22Rv1 (cell line): ENCODE data around the gene SKI.
"Not testable (repeated sequence)": the region's sequence is repeated elsewhere in the genome, so short reads cannot be mapped to it uniquely, and the experiment has no call there.

Experiments used
- CTCF ChIP-seq: fragments of 450-650 bp; IDR thresholded peaks from 2 replicates; pipeline ENCODE4 v1.5.1; 2017; ENCODE audit warnings: mild to moderate bottlenecking
- ZFX ChIP-seq: fragments of 450-650 bp; IDR thresholded peaks from 2 replicates; pipeline ENCODE4 v1.6.1; 2017; ENCODE audit warnings: antibody characterized with exemption, borderline replicate concordance

GRCh38 chr1:2296211-2296610 is 68.1 kb downstream of the SKI start:
- not testable (repeated sequence) for TF ChIP-seq CTCF, ZFX
